Osteoblast (primary cell): Measurements from ENCODE around the gene VPS16. TPM values are rescaled to one million over a fixed set of nuclear protein-coding genes. Genes with fewer than 3 reads are reported as not detected.

Experiments
- DNase-seq: peaks from one replicate; pipeline ENCODE4 v3.0.0; 2011; ENCODE audit warnings: low spot score, mixed read lengths; ENCODE audit not compliant: insufficient read length; ENCODE audit errors: missing footprints
- H2AFZ ChIP-seq: 2 replicates; pipeline ENCODE4 v1.6.0; 2011; ENCODE audit warnings: mild to moderate bottlenecking, low read length
- H3K27ac ChIP-seq: 2 replicates; pipeline ENCODE4 v1.5.1; 2011; ENCODE audit warnings: mild to moderate bottlenecking, low read depth, low read length, moderate library complexity
- H3K27me3 ChIP-seq: 2 replicates; pipeline ENCODE4 v1.6.0; 2012; ENCODE audit warnings: mild to moderate bottlenecking, control low read depth, inconsistent platforms, low read length, moderate library complexity; ENCODE audit not compliant: insufficient read depth
- H3K36me3 ChIP-seq: 2 replicates; pipeline ENCODE4 v1.5.1; 2011; ENCODE audit warnings: mild to moderate bottlenecking, low read length, control low read depth, moderate library complexity; ENCODE audit not compliant: insufficient read depth
- H3K4me1 ChIP-seq: 2 replicates; pipeline ENCODE4 v1.5.1; 2011; ENCODE audit warnings: mild to moderate bottlenecking, low read length, control low read depth, moderate library complexity; ENCODE audit not compliant: insufficient read depth
- H3K4me2 ChIP-seq: 2 replicates; pipeline ENCODE4 v1.6.0; 2011; ENCODE audit warnings: mild to moderate bottlenecking, low read length; ENCODE audit not compliant: insufficient read depth
- H3K4me3 ChIP-seq: fragments of 200-600 bp; sonication (generic); 3 replicates; pipeline ENCODE4 v1.5.1; 2012; ENCODE audit warnings: mild to moderate bottlenecking, low read length, inconsistent platforms; ENCODE audit not compliant: insufficient read depth
- H3K79me2 ChIP-seq: 2 replicates; pipeline ENCODE4 v1.6.0; 2012; ENCODE audit warnings: mild to moderate bottlenecking, low read length, control low read depth, inconsistent platforms; ENCODE audit not compliant: insufficient read depth
- H3K9me3 ChIP-seq: 2 replicates; pipeline ENCODE4 v1.5.1; 2011; ENCODE audit warnings: low read depth, low read length, control low read depth
- H4K20me1 ChIP-seq: 2 replicates; pipeline ENCODE4 v1.6.0; 2012; ENCODE audit warnings: mild to moderate bottlenecking, low read length, control low read depth; ENCODE audit not compliant: insufficient read depth
- CTCF ChIP-seq: IDR thresholded peaks from 2 replicates; pipeline ENCODE4 v1.5.1; 2011; ENCODE audit warnings: mild to moderate bottlenecking, low read depth, low read length, moderate library complexity; ENCODE audit errors: extremely low read depth
- total RNA-seq: library from RNA; depleted of rRNA; stranded (reverse); fragments of >200 nt; gene quantifications from 2 replicates; pipeline ENCODE4 v1.2.3, GENCODE V29; 2012

Gene VPS16
- total RNA-seq, 1 donor, result 36.2 TPM

DNA sequence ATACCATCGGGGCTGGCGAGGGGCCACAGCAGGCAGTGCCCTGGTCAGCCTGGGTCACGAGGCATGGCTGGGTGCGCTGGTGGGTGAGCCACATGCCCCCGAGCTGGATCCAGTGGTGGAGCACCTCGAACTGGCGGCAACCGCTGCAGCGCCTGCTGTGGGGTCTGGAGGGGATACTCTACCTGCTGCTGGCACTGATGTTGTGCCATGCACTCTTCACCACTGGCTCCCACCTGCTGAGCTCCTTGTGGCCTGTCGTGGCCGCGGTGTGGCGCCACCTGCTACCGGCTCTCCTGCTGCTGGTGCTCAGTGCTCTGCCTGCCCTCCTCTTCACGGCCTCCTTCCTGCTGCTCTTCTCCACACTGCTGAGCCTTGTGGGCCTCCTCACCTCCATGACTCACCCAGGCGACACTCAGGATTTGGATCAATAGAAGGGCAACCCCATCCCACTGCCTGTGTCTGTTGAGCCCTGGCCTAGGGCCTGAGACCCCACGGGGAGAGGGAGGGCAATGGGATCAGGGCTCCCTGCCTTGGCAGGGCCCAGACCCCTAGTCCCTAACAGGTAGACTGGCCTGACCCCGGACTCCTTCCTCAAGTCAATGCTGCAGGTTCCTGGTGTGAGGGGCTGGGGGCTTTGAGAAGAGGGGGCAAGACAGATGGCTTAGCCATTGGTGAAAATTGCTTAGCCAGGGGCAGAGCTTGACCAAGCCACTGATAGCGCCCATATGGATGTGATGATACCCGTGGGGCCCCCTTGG, 23.8 kb upstream of the VPS16 start:
- H2AFZ ChIP-seq, result no peak overlapping the region
- peaks cover 9% of the 10 kb centered on the region for H3K9me3 ChIP-seq
- H3K36me3 ChIP-seq, result no peaks in the 10 kb centered on the region
- no peak overlapping the region for H3K4me2 ChIP-seq
- H3K27me3 ChIP-seq, result peaks cover 4% of the 10 kb centered on the region
- H3K4me3 ChIP-seq, result no peak overlapping the region
- no peaks in the 10 kb centered on the region for H4K20me1 ChIP-seq
- no peak overlapping the region for H3K27ac ChIP-seq
- DNase-seq, result no peak
- no peak for TF ChIP-seq CTCF
- H3K79me2 ChIP-seq, result no peaks in the 10 kb centered on the region
- peaks cover 41% of the 10 kb centered on the region for H3K4me1 ChIP-seq

- Histone ChIP-seq H2AFZ (no peak overlapping the region), H3K9me3 (peaks cover 4% of the 10 kb centered on the region), H3K27me3 (peaks cover 9% of the 10 kb centered on the region), H4K20me1 (no peaks in the 10 kb centered on the region), H3K27ac (no peak overlapping the region), H3K79me2 (no peaks in the 10 kb centered on the region), H3K4me3 (no peak overlapping the region), H3K4me2 (no peak overlapping the region), H3K4me1 (peaks cover 44% of the 10 kb centered on the region), H3K36me3 (no peaks in the 10 kb centered on the region)
- DNase-seq, result peak; percentile 32
- no peak for TF ChIP-seq CTCF
Observed at GRCh38 chr20:2817341-2817726, 23.2 kb upstream of the VPS16 start.

GRCh38 chr20:2817891-2818595, 22.5 kb upstream of the VPS16 start:
- Histone ChIP-seq H3K4me3 (no peak overlapping the region), H2AFZ (no peak overlapping the region), H3K4me1 (peaks cover 44% of the 10 kb centered on the region), H3K4me2 (no peak overlapping the region), H3K9me3 (peaks cover 1% of the 10 kb centered on the region), H3K27ac (no peak overlapping the region), H4K20me1 (no peaks in the 10 kb centered on the region), H3K36me3 (no peaks in the 10 kb centered on the region), H3K79me2 (no peaks in the 10 kb centered on the region), H3K27me3 (peaks cover 9% of the 10 kb centered on the region)
- TF ChIP-seq CTCF, result no peak
- DNase-seq, result peak; percentile 45

- DNase-seq, result peak; percentile 93
- Histone ChIP-seq H2AFZ (no peak overlapping the region), H4K20me1 (no peaks in the 10 kb centered on the region), H3K27me3 (peaks cover 9% of the 10 kb centered on the region), H3K9me3 (no peaks in the 10 kb centered on the region), H3K4me1 (peaks cover 26% of the 10 kb centered on the region), H3K36me3 (no peaks in the 10 kb centered on the region), H3K27ac (no peak overlapping the region), H3K4me2 (peak overlapping the region; percentile 78), H3K79me2 (no peaks in the 10 kb centered on the region), H3K4me3 (peak overlapping the region; percentile 36)
- no peak for TF ChIP-seq CTCF
Observed at GRCh38 chr20:2820084-2820895, 20.3 kb upstream of the VPS16 start.
